HepG2 (cell line): ENCODE measurements around the gene ITPRIP. TPM values are rescaled to one million over a fixed set of nuclear protein-coding genes. Genes with fewer than 3 reads are reported as not detected.

Experiments
- KMT2B ChIP-seq: IDR thresholded peaks from 2 replicates; pipeline ENCODE4 v1.6.1; 2016; ENCODE audit warnings: missing genetic modification reagents, missing compliant biosample characterization
- ZNF350 ChIP-seq: sonication (generic); formaldehyde crosslinking; IDR thresholded peaks from 2 replicates; pipeline ENCODE4 v1.4.0; 2020; ENCODE audit warnings: mild to moderate bottlenecking, low read depth, missing genetic modification reagents, borderline replicate concordance
- ZSCAN20 ChIP-seq: sonication (generic); formaldehyde crosslinking; IDR thresholded peaks from 2 replicates; pipeline ENCODE4 v1.4.0; 2020; ENCODE audit warnings: missing genetic modification reagents, mild to moderate bottlenecking, borderline replicate concordance
- ZSCAN25 ChIP-seq: sonication (generic); formaldehyde crosslinking; IDR thresholded peaks from 2 replicates; pipeline ENCODE4 v1.8.0; 2022; ENCODE audit warnings: mild to moderate bottlenecking, missing genetic modification reagents
- polyA plus RNA-seq, 8 experiments: library from polyadenylated mRNA; depleted of rRNA in 3 of 8; stranded (reverse) in 7 of 8; unstranded in 1 of 8; fragments of >200 nt; fragmentation: Illumina TruSeq in 4 of 8; extraction: Trizol in 4 of 8; gene quantifications; 2 replicates each; pipeline versions ENCODE4 v1.2.1 to v1.2.3, GENCODE V29; 2011 to 2016; ENCODE audit warnings: low read depth in 4 of 8, missing spikeins in 1 of 8, mixed read lengths in 1 of 8; ENCODE audit not compliant: insufficient read depth in 1 of 8
- total RNA-seq, 5 experiments: library from RNA; depleted of rRNA; stranded (reverse); fragments of >200 nt; fragmentation: Illumina TruSeq; extraction: Trizol; gene quantifications; 2 replicates each; pipeline ENCODE4 v1.2.3, GENCODE V29; 2016; ENCODE audit warnings: low read depth in 1 of 5
- TF ChIP-seq, protein P1 (sequence below): sonication (generic); formaldehyde crosslinking; conservative IDR thresholded peaks from 2 replicates; pipeline ENCODE4 v1.4.0; 2020; ENCODE audit warnings: mild to moderate bottlenecking, missing genetic modification reagents, moderate library complexity
- TF ChIP-seq, protein P2 (sequence below): sonication (generic); formaldehyde crosslinking; IDR thresholded peaks from 2 replicates; pipeline ENCODE4 v1.4.0; 2020; ENCODE audit warnings: mild to moderate bottlenecking, missing genetic modification reagents, borderline replicate concordance
- TF ChIP-seq, protein P3 (sequence below): sonication (generic); formaldehyde crosslinking; IDR thresholded peaks from 2 replicates; pipeline ENCODE4 v1.9.0; 2022; ENCODE audit warnings: missing genetic modification reagents, mild to moderate bottlenecking, borderline replicate concordance

Gene ITPRIP
- total and polyA plus RNA-seq, 2 of the 13 experiments (the other 11 are each of a cell fraction or from before 2014, with no cell fraction given): 1.00 to 2.8 TPM

DNA sequence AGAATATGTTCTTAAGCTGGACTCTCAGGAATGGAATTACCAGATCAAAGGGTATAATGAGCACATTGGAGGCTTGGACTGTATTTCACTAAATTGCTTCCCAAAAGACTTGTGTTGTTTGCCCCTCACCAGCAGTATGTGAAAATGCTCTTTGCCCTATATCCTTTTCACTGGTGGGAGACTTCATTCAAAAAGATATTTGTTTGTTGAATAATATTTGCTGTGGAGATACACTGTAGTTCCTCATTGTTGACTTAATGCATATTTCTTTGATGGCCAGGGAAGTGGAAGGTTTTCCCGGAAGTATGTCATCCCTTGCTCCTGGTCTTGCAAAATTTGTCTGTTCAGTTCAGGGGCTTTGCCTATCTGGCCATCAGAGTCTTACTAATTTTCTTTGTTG, 49.9 kb downstream of the ITPRIP start (continued):
- TF ChIP-seq, protein P1, sequence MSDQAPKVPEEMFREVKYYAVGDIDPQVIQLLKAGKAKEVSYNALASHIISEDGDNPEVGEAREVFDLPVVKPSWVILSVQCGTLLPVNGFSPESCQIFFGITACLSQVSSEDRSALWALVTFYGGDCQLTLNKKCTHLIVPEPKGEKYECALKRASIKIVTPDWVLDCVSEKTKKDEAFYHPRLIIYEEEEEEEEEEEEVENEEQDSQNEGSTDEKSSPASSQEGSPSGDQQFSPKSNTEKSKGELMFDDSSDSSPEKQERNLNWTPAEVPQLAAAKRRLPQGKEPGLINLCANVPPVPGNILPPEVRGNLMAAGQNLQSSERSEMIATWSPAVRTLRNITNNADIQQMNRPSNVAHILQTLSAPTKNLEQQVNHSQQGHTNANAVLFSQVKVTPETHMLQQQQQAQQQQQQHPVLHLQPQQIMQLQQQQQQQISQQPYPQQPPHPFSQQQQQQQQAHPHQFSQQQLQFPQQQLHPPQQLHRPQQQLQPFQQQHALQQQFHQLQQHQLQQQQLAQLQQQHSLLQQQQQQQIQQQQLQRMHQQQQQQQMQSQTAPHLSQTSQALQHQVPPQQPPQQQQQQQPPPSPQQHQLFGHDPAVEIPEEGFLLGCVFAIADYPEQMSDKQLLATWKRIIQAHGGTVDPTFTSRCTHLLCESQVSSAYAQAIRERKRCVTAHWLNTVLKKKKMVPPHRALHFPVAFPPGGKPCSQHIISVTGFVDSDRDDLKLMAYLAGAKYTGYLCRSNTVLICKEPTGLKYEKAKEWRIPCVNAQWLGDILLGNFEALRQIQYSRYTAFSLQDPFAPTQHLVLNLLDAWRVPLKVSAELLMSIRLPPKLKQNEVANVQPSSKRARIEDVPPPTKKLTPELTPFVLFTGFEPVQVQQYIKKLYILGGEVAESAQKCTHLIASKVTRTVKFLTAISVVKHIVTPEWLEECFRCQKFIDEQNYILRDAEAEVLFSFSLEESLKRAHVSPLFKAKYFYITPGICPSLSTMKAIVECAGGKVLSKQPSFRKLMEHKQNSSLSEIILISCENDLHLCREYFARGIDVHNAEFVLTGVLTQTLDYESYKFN (CRISPR knock-in tag): peak; percentile 99
- no peak; the same call in 1 of the 2 replicates for TF ChIP-seq KMT2B (CRISPR knock-in tag)
- TF ChIP-seq ZSCAN25 (CRISPR knock-in tag): peak; percentile 37; the same call in 1 of the 2 replicates
- TF ChIP-seq ZSCAN20 (CRISPR knock-in tag): no peak
- no peak for TF ChIP-seq ZNF350
- TF ChIP-seq, protein P2, sequence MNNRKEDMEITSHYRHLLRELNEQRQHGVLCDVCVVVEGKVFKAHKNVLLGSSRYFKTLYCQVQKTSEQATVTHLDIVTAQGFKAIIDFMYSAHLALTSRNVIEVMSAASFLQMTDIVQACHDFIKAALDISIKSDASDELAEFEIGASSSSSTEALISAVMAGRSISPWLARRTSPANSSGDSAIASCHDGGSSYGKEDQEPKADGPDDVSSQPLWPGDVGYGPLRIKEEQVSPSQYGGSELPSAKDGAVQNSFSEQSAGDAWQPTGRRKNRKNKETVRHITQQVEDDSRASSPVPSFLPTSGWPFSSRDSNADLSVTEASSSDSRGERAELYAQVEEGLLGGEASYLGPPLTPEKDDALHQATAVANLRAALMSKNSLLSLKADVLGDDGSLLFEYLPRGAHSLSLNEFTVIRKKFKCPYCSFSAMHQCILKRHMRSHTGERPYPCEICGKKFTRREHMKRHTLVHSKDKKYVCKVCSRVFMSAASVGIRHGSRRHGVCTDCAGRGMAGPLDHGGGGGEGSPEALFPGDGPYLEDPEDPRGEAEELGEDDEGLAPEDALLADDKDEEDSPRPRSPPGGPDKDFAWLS: no peak
- TF ChIP-seq, protein P3, sequence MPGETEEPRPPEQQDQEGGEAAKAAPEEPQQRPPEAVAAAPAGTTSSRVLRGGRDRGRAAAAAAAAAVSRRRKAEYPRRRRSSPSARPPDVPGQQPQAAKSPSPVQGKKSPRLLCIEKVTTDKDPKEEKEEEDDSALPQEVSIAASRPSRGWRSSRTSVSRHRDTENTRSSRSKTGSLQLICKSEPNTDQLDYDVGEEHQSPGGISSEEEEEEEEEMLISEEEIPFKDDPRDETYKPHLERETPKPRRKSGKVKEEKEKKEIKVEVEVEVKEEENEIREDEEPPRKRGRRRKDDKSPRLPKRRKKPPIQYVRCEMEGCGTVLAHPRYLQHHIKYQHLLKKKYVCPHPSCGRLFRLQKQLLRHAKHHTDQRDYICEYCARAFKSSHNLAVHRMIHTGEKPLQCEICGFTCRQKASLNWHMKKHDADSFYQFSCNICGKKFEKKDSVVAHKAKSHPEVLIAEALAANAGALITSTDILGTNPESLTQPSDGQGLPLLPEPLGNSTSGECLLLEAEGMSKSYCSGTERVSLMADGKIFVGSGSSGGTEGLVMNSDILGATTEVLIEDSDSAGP (CRISPR knock-in tag): no peak
